ENCODE data around the gene FEN1. TPM values are rescaled to one million over a fixed set of nuclear protein-coding genes. Genes with fewer than 3 reads are reported as not detected.

Gene FEN1
- total and polyA plus RNA-seq, 2 of the 13 experiments (the other 11 are each of a cell fraction or from before 2014, with no cell fraction given): 12.4 to 102 TPM

GRCh38 chr11:61756452-61757212 is 36.1 kb upstream of the FEN1 start (continued):
- TF ChIP-seq ZBTB40 (IDR thresholded peaks at IDR 0.05) (no peak), ZBTB40 (CRISPR knock-in tag; IDR thresholded peaks at IDR 0.05) (peak; percentile 50), RXRA (CRISPR knock-in tag; IDR thresholded peaks at IDR 0.05) (peak; percentile 95), POLR2A (IDR thresholded peaks at IDR 0.05; ENCODE audit: insufficient read depth in 1 of 2, low read depth in 2 of 2, low read length in 2 of 2) (peak in 1 of 2 experiments; percentile 96; a peak in 2 of 4 replicates), MZF1 (CRISPR knock-in tag; IDR thresholded peaks at IDR 0.05; ENCODE audit: borderline replicate concordance) (no peak), HNF1B (CRISPR knock-in tag; IDR thresholded peaks at IDR 0.05) (peak; percentile 96), TIGD3 (CRISPR knock-in tag; IDR thresholded peaks at IDR 0.05; ENCODE audit: borderline replicate concordance) (no peak), ATF3 (CRISPR knock-in tag; IDR thresholded peaks at IDR 0.05) (peak; percentile 69), ZNF816 (CRISPR knock-in tag; IDR thresholded peaks at IDR 0.05; ENCODE audit: borderline replicate concordance) (no peak), ZSCAN25 (CRISPR knock-in tag; IDR thresholded peaks at IDR 0.05) (peak; percentile 94), ZNF281 (CRISPR knock-in tag; IDR thresholded peaks at IDR 0.05; ENCODE audit: borderline replicate concordance) (peak; percentile 83), REPIN1 (CRISPR knock-in tag; IDR thresholded peaks at IDR 0.05; ENCODE audit: borderline replicate concordance, low read depth) (no peak), FIP1L1 (IDR thresholded peaks at IDR 0.05; ENCODE audit: borderline replicate concordance, insufficient read depth, low read depth, low read length) (no peak)
